Activated gamma-delta T cell treated with Interleukin-2 at 50 U/mL for 16 hours (primary cell): ENCODE results near the gene PIK3CA.
"Not testable (repeated sequence)": the region's sequence is repeated elsewhere in the genome, so short reads cannot be mapped to it uniquely, and the experiment has no call there.

Experiments used
- DNase-seq: peaks from one replicate; pipeline ENCODE4 v3.0.0-alpha.2; 2020

The PIK3CA gene

DNA sequence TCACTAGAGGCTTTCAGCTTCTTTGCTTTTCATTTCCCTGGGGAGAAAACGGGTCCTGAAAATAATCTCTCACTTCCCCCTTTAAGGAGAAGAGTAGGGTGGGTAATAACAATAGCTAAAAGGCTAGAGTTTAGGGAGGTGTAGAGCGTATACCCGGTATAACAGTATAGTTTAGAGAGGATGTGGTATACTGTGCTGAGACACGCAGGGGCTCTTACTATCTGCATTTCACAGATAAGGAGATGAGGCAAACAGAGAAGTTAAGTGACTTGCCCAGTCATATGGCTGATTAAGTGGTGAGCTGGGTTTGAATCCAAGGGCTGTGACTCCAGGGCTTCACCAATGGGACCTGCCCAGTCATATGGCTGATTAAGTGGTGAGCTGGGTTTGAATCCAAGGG is 117.7 kb downstream of the PIK3CA start:
- no peak for DNase-seq

DNA sequence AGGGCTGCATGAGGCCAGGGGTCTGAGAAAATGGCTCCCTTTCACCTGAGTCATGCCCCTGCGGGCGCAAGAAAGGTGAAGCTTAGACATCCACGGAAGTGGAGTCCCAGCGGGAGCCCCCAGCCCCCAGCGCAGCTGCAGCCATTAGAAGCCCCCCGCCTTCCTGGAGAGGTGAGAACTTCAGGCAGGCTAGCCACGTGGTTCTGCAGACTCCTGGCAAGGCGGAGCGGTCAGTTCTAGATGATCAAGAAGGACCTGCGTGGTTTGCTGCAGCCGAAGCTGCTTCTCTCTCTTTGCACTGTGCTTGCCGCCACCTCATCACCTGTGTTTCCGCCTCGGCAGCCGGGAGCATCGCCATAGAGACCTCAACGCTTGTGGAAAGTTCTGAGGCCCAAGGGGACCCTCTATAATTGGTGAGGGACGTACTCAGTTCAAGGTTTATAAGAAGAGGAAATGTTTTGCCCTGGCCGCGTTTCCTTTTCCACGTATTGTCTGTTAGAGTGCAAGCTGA is 118.6 kb downstream of the PIK3CA start:
- no peak for DNase-seq

DNA sequence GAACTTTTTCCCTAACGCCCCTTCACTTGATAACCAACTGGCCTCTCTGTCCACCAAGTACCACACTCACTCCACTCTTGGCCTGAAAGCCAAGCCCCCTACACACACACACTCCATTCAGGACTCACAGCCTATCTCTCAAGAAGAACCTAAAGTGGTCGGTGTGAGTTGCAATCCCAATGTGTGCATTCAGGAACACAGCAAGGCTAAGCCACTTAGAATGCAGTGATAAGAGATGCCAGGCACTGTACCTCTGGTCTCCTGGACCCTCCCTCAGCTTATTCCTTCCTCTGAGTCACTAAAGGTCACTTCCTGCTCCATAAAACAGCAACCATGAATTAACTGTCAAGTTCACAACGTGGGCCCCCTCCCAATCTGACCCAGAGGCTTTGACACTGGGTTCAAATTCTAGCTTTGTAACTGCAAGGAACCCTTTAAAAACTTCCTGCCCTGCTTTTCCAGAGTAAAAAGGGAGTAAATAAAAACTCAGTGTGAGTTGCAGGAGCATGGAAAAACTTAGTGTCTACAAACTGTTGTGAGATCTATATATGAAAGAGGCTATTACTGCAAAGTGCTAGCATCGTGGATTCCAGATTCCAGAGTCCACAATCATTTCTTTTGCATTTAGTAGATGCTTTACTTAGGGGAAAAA is 120.4 kb downstream of the PIK3CA start:
- no peak for DNase-seq

DNA sequence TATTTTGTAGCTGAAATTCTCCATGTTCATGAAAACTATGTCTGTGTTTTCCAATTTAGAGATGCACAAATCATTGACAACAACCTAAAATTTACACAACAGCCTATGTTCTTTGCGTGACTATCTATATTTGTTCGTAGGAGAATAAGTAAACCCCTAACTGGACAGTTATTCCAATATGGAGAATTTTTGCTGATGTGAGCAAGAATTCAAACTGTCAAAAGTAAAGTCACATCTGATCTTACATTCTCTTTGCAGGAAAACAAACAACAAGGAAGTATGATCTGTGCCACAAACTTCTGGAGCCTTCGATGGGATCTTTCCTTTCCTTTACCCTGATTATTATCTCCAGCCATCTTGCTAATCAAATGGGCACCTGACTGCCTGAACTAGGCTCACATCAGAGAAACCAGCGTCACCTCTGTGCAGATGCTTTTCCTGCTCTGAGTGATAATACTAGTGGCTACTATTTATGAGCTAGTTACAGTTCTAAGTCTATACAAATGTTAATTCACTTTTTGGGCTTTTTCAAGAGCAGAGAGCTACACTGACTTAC is 121.1 kb downstream of the PIK3CA start:
- DNase-seq = no peak

DNA sequence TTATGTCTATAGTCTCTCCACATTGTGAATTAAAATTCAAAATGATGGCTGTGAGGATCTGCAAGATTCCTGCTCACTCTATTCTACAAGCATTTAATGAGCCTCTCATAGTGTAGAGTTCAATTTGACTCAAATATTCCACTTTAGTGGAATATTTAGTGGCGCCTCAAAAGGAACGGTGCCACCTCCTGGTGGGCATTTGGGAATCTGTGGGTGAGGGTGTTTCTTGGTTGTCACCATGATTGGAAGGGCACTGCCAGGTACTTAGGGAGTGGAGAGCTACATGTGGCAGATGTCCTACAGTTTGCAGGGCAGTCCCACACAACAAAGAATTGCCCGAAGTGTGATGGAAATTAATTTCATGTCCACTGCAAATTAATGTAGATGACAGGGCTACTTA is 124.2 kb downstream of the PIK3CA start:
- DNase-seq = no peak

DNA sequence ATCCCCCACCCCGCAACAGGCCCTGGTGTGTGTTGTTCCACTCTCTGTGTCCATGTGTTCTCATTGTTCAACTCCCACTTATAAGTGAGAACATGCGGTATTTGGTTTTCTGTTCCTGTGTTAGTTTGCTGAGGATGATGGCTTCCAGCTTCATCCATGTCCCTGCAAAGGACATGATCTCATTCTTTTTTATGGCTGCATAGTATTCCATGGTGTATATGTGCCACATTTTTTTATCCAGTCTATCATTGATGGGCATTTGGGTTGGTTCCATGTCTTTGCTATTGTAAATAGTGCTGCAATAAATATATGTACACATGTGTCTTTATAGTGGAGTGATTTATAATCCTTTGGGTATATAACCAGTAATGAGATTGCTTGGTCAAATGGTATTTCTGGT is 126.3 kb downstream of the PIK3CA start:
- not testable (repeated sequence) for DNase-seq

DNA sequence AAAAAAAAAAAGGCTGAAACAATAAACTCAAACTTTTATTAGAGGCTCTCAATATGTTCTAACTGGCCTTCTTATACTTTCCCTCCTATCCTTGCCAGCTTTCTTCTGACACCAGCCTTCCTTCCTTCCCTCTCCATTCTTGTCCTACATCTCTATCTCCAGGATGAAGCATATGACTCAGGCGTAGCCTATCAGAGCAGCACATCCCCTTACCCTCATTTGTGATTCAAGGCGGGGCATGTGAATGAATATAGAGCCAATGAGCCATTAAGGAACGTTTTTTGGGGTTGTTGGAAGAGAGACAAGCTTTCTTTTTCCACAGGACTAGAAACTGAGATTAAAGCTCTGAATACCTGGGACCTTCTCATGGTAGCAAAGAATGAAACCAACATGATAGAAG is 127.8 kb downstream of the PIK3CA start:
- DNase-seq = no peak

DNA sequence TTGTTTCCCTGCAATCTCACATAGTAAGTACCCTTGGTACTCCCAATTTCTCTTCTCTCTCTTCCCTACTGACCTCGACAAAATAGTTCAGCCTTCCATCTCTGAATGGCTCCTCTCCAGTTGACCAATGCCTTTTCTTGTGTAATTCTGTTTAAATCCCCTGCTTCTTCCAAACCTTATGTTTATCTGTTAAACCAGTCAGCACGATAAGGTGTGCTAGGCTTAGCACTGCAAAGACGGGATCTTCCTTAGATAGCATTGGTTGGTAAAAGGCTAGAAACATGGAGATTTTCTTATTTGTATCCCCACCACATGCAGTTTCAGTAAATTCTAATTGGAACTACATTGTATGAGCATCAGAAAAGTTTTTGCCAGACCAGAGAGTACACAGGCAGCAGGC is 128.6 kb downstream of the PIK3CA start:
- DNase-seq = no peak

DNA sequence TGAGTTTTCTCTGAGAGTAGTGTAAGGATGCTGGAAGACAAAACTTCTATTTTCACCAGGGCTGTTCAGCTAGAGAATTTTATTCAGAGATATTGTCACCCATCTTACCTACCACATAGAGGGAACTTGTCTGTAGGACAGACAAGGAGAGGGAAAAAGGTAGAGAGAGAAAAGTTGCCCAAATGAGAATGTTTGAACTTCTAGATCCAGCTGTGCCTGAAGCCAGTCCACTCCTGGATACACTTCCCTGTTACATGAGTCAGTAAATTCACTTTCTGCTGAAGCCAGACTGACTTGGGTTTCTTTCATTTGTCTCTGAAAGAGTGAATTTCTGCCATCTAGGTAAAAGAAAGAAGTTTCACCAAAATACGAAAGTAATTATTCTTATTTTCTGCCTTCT is 130.0 kb downstream of the PIK3CA start:
- DNase-seq = no peak

DNA sequence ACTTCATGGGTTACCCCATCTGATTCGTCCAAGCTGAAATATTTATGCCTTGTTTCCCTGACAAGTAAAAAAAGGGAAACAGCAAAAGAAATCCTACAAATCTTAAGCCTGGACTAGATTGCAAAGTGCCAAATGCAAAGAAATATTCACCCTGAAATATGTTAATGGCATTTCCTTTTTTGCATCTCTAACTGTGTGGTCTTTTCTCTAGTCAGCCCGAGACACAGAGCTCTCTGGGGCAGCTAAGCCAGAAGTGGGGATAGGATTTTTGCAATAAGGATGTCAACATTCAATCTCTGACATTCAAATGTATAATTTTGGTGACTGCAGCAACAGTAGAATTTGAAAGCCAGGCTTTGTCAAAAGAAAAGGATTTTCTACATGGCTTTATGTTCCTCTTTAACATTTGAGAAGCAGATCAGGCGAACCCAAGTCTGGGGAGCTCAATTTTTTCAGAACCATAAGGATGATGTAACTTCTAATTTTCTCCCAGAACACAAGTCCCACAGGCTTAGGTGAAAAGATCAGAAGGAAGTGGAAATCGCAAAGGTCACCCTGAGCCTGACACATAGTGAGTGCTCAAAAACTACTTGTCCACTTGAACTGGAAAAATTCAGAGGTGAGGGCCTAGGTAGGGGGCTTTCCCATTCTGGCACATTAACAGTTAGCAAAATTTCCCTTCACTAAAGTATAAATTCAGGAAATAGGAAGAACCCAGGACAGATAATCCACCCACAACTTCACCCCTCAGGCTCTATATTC is 131.0 kb downstream of the PIK3CA start:
- DNase-seq = no peak

DNA sequence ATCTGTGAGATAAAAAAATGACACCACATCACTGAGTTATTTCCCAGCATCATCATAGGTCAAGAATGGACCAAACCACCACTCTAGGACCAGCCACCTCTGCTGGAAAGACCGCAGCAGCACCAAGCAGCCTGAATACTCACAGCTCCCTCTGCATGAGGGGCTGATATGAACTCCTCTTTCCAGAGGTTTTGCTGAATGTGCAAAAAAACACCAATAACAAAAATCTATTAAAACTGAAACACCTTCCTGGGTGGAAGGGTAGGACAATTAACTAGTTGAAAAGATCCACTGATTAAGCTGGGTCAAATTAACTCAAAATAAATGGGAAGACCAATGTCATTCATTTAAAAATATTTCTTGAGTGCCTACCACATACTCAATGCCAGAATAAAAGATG is 131.7 kb downstream of the PIK3CA start:
- no peak for DNase-seq

DNA sequence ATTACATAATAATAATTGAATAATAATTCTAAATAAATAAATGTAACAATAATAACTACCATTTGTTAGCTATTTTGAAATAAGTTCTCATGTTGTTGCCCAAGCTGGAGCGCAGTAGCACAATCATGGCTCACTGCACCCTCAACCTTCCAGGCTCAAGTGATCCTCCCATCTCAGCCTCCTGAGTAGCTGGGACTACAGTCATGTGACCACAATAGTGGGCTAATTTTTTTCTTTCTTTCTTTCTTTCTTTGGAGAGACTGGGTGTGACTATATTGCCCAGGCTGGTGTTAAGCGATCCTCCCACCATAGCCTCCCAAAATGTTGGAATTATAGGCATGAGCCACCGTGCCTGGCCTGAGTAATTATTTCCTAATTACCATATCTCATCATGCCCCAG is 133.7 kb downstream of the PIK3CA start:
- no peak for DNase-seq

DNA sequence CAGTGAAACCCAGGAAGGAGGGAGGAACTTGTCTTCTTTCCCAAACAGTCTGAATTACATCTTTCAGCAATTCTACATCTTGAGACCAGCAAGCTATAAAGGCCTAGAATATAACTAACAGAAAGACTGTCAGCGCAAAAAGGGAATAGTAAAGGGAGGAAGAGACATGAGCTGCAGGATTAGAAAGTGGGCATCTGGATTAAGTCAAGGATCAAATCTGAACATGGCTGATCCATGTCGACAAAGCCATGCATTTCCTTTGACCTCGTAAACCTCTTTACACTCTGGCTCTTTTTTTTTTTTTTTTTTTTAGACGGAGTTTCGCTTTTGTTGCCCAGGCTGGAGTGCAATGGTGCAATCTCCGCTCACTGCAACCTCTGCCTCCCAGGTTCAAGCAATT is 138.2 kb downstream of the PIK3CA start:
- no peak for DNase-seq

DNA sequence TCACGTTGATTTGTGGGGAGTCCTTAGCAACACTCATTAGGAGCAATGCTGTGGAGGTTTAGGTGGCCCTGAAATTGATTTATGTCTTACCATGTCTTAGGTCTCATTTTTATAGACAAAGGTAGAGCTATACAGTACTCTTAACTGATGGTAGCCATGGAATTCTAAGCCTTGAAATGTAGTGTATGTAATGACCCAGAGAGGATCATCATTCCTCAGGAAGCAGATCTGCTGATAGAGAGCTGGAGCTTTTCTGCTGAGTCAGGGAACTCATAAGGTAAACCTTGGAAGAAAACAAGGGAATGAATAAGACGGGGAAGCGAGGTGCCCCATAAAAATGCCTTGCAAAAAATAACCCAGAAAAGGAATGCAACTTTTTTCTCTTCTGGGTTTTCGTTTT is 140.7 kb downstream of the PIK3CA start:
- DNase-seq = no peak

DNA sequence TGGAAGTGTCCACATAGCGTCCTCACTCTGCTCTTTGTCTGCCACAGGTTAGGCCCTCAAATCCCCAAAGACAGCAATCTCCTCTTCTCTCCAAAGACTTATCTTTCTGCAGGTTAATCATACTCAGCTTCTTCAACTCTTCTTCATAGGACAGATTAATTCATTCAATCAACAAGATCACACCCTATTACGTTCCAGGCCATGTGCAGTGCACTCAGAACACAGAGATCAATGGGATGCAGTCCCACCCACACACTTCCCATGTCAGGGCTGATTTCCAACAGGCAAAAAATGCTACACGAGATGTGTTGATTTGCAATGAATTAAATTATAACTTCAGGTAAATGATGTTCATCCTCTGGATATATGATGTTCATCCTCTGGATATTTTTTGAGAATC is 141.1 kb downstream of the PIK3CA start:
- no peak for DNase-seq
